Liver (tissue), 9 donors: ENCODE results near the gene CDK15. TPM values are rescaled to one million over a fixed set of nuclear protein-coding genes. Genes with fewer than 3 reads are reported as not detected.
"Not testable (repeated sequence)": the region's sequence is repeated elsewhere in the genome, so short reads cannot be mapped to it uniquely, and the experiment has no call there.

Experiments
- DNase-seq: peaks from one replicate; pipeline ENCODE4 v3.0.0-alpha.2; 2017; ENCODE audit warnings: low spot score
- H3K27ac ChIP-seq, 2 donors: one replicate each; pipeline ENCODE4 v1.7.0; 2013; ENCODE audit warnings: inconsistent platforms in 2 of 2, low read length in 2 of 2, control low read depth in 1 of 2, low read depth in 1 of 2, mild to moderate bottlenecking in 1 of 2
- H3K27me3 ChIP-seq, 4 donors: one replicate each; pipeline versions ENCODE4 v1.6.1 to v1.7.0; 2013; ENCODE audit warnings: low read length in 3 of 4, inconsistent platforms in 1 of 4, mild to moderate bottlenecking in 1 of 4, moderate library complexity in 1 of 4; ENCODE audit not compliant: control insufficient read depth in 4 of 4, insufficient read depth in 4 of 4
- H3K36me3 ChIP-seq, 4 donors: one replicate each; pipeline versions ENCODE4 v1.6.1 to v1.7.0; 2013; ENCODE audit warnings: low read length in 3 of 4, mild to moderate bottlenecking in 3 of 4, low read depth in 1 of 4, moderate library complexity in 1 of 4; ENCODE audit not compliant: control insufficient read depth in 4 of 4, insufficient read depth in 3 of 4
- H3K4me1 ChIP-seq, 4 donors: one replicate each; pipeline versions ENCODE4 v1.6.1 to v1.7.0; 2013; ENCODE audit warnings: low read length in 3 of 4, mild to moderate bottlenecking in 3 of 4, moderate library complexity in 1 of 4; ENCODE audit not compliant: control insufficient read depth in 4 of 4, insufficient read depth in 4 of 4
- H3K4me3 ChIP-seq, 3 donors: one replicate each; pipeline versions ENCODE4 v1.6.1 to v1.7.0; 2013; ENCODE audit warnings: low read length in 3 of 3, control low read depth in 1 of 3, low read depth in 1 of 3, mild to moderate bottlenecking in 1 of 3
- H3K9ac ChIP-seq, 2 donors: one replicate each; pipeline ENCODE4 v1.7.0; 2013; ENCODE audit warnings: low read length in 2 of 2, mild to moderate bottlenecking in 2 of 2, moderate library complexity in 2 of 2, control low read depth in 1 of 2, low read depth in 1 of 2
- H3K9me3 ChIP-seq, 4 donors: one replicate each; pipeline versions ENCODE4 v1.6.1 to v1.7.0; 2013; ENCODE audit warnings: low read length in 3 of 4; ENCODE audit not compliant: control insufficient read depth in 4 of 4
- EGR1 ChIP-seq, 2 donors: IDR thresholded peaks; 2 replicates each; pipeline ENCODE4 v1.6.1; 2016 to 2018; ENCODE audit warnings: antibody characterized with exemption in 2 of 2, low read depth in 2 of 2
- FOXA1 ChIP-seq: IDR thresholded peaks from 2 replicates; pipeline ENCODE4 v1.6.1; 2016; ENCODE audit warnings: antibody characterized with exemption
- FOXA2 ChIP-seq: IDR thresholded peaks from 2 replicates; pipeline ENCODE4 v1.6.1; 2016; ENCODE audit warnings: antibody characterized with exemption
- GABPA ChIP-seq, 2 donors: IDR thresholded peaks in 1 of 2; conservative IDR thresholded peaks in 1 of 2; 2 replicates each; pipeline ENCODE4 v1.6.1; 2016; ENCODE audit warnings: antibody characterized with exemption in 2 of 2, mild to moderate bottlenecking in 1 of 2, moderate library complexity in 1 of 2
- HNF4A ChIP-seq, 2 donors: conservative IDR thresholded peaks; 2 replicates each; pipeline ENCODE4 v1.6.1; 2016; ENCODE audit warnings: antibody characterized with exemption in 2 of 2, mild to moderate bottlenecking in 2 of 2
- HNF4G ChIP-seq: IDR thresholded peaks from 2 replicates; pipeline ENCODE4 v1.6.1; 2016; ENCODE audit warnings: antibody characterized with exemption
- JUND ChIP-seq, 2 donors: IDR thresholded peaks; 2 replicates each; pipeline ENCODE4 v1.6.1; 2016; ENCODE audit warnings: antibody characterized with exemption in 2 of 2
- NR2F2 ChIP-seq: IDR thresholded peaks from 2 replicates; pipeline ENCODE4 v1.6.1; 2016; ENCODE audit warnings: antibody characterized with exemption
- RAD21 ChIP-seq, 2 donors: IDR thresholded peaks; 2 replicates each; pipeline ENCODE4 v1.6.1; 2016; ENCODE audit warnings: antibody characterized with exemption in 2 of 2, mild to moderate bottlenecking in 2 of 2
- RXRA ChIP-seq, 2 donors: IDR thresholded peaks; 2 replicates each; pipeline ENCODE4 v1.6.1; 2017 to 2018; ENCODE audit warnings: antibody characterized with exemption in 2 of 2, mild to moderate bottlenecking in 1 of 2
- SP1 ChIP-seq: IDR thresholded peaks from 2 replicates; pipeline ENCODE4 v1.6.1; 2018; ENCODE audit warnings: antibody characterized with exemption, mild to moderate bottlenecking
- TAF1 ChIP-seq: conservative IDR thresholded peaks from 2 replicates; pipeline ENCODE4 v1.6.1; 2016; ENCODE audit warnings: antibody characterized with exemption, mild to moderate bottlenecking
- YY1 ChIP-seq: IDR thresholded peaks from 2 replicates; pipeline ENCODE4 v1.6.1; 2016; ENCODE audit warnings: antibody characterized with exemption, mild to moderate bottlenecking
- WGBS: extraction: QIAGEN DNeasy Blood & Tissue Kit; methylation state at CpG from one replicate; pipeline ENCODE4 v1.1.7; 2013; 5-methylcytosine and 5-hydroxymethylcytosine counted together
- polyA plus RNA-seq, 2 donors: library from polyadenylated mRNA; stranded (reverse) in 1 of 2; unstranded in 1 of 2; fragments of 200-250 nt in 1 of 2; fragments of >200 nt in 1 of 2; fragmentation: Nextera tagmentation in 1 of 2; extraction: Ambion mirVana in 1 of 2; gene quantifications; one replicate each; pipeline versions ENCODE4 v1.2.1 to v1.2.3, GENCODE V29; 2013 to 2015
- total RNA-seq, 2 donors: library from RNA; depleted of rRNA; stranded (reverse); fragments of >200 nt; gene quantifications; one replicate each; pipeline ENCODE4 v1.2.3, GENCODE V29; 2014
- TF ChIP-seq, protein P1 (sequence below): IDR thresholded peaks from 2 replicates; pipeline ENCODE4 v1.6.1; 2016; ENCODE audit warnings: antibody characterized with exemption, mild to moderate bottlenecking
- TF ChIP-seq, protein P2 (sequence below): IDR thresholded peaks from 2 replicates; pipeline ENCODE4 v1.6.1; 2016; ENCODE audit warnings: antibody characterized with exemption
- TF ChIP-seq, protein P3 (sequence below): IDR thresholded peaks from 2 replicates; pipeline ENCODE4 v1.6.1; 2016; ENCODE audit warnings: antibody characterized with exemption
- TF ChIP-seq, protein P4 (sequence below): IDR thresholded peaks from 2 replicates; pipeline ENCODE4 v1.6.1; 2016; ENCODE audit warnings: antibody characterized with exemption
- TF ChIP-seq, protein P5 (sequence below): fragments of 150-350 bp; IDR thresholded peaks from 2 replicates; pipeline ENCODE4 v1.5.1; 2017; ENCODE audit warnings: improper control_type of control experiment, low read depth, low read length; ENCODE audit not compliant: missing input control
- donor health status: healthy.
- donor health status: healthy.
- donor health status: healthy.
- donor health status: healthy.
- donor health status: healthy.

CDK15 gene
- total and polyA plus RNA-seq, 4 donors: under 0.01 to 0.47 (median 0.06) TPM; not detected in 1

DNA sequence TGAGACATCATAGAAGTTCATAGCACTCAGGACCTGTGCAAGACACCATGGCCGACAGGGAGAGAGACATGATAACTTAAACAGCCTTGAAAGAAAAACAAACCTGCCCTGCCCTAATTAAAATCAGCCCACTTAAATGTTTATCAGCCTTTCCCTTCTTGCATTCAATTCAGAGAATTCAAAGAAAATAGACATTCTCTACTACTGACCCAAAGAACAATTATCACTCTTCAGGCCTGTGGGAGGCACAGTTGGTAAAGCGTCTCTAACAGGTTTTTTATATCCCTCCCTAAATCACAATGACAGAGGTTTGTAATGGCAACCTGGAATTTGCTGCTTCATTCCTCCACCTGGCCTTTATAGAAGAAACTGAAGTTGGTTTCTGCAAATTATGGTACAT, 1.7 kb downstream of the CDK15 start (continued):
- TF ChIP-seq RXRA (IDR thresholded peaks at IDR 0.05) (no peak), TAF1 (no peak), HNF4A (conservative IDR thresholded peaks at IDR 0.05) (no peak), JUND (IDR thresholded peaks at IDR 0.05) (no peak), FOXA1 (no peak), SP1 (no peak)

DNA sequence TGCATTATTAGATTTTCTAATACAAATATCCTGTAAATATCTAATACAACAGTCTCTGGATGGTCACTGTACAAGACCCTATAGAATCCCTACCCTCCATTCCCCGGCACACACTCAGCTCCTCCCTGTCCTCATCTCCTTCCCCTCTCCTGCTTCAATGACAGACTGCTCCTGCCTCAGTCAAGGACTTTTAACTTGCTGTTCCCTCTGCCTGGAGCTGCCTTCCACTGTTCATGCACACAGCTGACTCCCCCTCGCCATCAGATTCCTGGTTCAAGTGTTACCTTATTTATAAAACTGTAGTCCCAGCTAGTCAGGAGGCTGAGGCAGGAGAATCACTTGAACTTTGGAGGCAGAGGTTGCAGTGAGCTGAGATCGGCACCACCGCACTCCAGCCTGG, 3.3 kb downstream of the CDK15 start:
- H3K9ac ChIP-seq: no peak overlapping the region
- no peaks in the 10 kb centered on the region for H3K4me1 ChIP-seq
- no peak overlapping the region for H3K4me3 ChIP-seq
- H3K27me3 ChIP-seq: no peaks in the 10 kb centered on the region
- no peak for TF ChIP-seq YY1
- no peak for TF ChIP-seq FOXA1
- no peak for TF ChIP-seq SP1
- TF ChIP-seq, protein P1, sequence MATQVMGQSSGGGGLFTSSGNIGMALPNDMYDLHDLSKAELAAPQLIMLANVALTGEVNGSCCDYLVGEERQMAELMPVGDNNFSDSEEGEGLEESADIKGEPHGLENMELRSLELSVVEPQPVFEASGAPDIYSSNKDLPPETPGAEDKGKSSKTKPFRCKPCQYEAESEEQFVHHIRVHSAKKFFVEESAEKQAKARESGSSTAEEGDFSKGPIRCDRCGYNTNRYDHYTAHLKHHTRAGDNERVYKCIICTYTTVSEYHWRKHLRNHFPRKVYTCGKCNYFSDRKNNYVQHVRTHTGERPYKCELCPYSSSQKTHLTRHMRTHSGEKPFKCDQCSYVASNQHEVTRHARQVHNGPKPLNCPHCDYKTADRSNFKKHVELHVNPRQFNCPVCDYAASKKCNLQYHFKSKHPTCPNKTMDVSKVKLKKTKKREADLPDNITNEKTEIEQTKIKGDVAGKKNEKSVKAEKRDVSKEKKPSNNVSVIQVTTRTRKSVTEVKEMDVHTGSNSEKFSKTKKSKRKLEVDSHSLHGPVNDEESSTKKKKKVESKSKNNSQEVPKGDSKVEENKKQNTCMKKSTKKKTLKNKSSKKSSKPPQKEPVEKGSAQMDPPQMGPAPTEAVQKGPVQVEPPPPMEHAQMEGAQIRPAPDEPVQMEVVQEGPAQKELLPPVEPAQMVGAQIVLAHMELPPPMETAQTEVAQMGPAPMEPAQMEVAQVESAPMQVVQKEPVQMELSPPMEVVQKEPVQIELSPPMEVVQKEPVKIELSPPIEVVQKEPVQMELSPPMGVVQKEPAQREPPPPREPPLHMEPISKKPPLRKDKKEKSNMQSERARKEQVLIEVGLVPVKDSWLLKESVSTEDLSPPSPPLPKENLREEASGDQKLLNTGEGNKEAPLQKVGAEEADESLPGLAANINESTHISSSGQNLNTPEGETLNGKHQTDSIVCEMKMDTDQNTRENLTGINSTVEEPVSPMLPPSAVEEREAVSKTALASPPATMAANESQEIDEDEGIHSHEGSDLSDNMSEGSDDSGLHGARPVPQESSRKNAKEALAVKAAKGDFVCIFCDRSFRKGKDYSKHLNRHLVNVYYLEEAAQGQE: no peak
- TF ChIP-seq, protein P2, sequence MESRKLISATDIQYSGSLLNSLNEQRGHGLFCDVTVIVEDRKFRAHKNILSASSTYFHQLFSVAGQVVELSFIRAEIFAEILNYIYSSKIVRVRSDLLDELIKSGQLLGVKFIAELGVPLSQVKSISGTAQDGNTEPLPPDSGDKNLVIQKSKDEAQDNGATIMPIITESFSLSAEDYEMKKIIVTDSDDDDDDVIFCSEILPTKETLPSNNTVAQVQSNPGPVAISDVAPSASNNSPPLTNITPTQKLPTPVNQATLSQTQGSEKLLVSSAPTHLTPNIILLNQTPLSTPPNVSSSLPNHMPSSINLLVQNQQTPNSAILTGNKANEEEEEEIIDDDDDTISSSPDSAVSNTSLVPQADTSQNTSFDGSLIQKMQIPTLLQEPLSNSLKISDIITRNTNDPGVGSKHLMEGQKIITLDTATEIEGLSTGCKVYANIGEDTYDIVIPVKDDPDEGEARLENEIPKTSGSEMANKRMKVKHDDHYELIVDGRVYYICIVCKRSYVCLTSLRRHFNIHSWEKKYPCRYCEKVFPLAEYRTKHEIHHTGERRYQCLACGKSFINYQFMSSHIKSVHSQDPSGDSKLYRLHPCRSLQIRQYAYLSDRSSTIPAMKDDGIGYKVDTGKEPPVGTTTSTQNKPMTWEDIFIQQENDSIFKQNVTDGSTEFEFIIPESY: no peak
- no peak for TF ChIP-seq NR2F2
- TF ChIP-seq EGR1 (IDR thresholded peaks at IDR 0.05; ENCODE audit: low read depth in 2 of 2): no peak
- TF ChIP-seq, protein P3, sequence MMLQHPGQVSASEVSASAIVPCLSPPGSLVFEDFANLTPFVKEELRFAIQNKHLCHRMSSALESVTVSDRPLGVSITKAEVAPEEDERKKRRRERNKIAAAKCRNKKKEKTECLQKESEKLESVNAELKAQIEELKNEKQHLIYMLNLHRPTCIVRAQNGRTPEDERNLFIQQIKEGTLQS: no peak
- no peak for TF ChIP-seq HNF4G
- no peak for TF ChIP-seq JUND (IDR thresholded peaks at IDR 0.05)
- no peak for TF ChIP-seq RAD21 (IDR thresholded peaks at IDR 0.05)
- no peak for TF ChIP-seq GABPA (IDR thresholded peaks at IDR 0.05 in 1 of 2, conservative IDR thresholded peaks at IDR 0.05 in 1 of 2)
- TF ChIP-seq RXRA (IDR thresholded peaks at IDR 0.05): no peak
- no peak for TF ChIP-seq HNF4A (conservative IDR thresholded peaks at IDR 0.05)
- TF ChIP-seq, protein P4, sequence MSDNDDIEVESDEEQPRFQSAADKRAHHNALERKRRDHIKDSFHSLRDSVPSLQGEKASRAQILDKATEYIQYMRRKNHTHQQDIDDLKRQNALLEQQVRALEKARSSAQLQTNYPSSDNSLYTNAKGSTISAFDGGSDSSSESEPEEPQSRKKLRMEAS: no peak
- TF ChIP-seq, protein P5, sequence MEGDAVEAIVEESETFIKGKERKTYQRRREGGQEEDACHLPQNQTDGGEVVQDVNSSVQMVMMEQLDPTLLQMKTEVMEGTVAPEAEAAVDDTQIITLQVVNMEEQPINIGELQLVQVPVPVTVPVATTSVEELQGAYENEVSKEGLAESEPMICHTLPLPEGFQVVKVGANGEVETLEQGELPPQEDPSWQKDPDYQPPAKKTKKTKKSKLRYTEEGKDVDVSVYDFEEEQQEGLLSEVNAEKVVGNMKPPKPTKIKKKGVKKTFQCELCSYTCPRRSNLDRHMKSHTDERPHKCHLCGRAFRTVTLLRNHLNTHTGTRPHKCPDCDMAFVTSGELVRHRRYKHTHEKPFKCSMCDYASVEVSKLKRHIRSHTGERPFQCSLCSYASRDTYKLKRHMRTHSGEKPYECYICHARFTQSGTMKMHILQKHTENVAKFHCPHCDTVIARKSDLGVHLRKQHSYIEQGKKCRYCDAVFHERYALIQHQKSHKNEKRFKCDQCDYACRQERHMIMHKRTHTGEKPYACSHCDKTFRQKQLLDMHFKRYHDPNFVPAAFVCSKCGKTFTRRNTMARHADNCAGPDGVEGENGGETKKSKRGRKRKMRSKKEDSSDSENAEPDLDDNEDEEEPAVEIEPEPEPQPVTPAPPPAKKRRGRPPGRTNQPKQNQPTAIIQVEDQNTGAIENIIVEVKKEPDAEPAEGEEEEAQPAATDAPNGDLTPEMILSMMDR: no peak
- no peak for TF ChIP-seq FOXA2
- TF ChIP-seq TAF1: no peak
- no peak overlapping the region for H3K27ac ChIP-seq
- 79% methylated on average over 4 of the region's 4 CpGs for whole genome bisulfite sequencing
- H3K36me3 ChIP-seq: no peaks in the 10 kb centered on the region
- H3K9me3 ChIP-seq: no peaks in the 10 kb centered on the region
- DNase-seq: no peak

DNA sequence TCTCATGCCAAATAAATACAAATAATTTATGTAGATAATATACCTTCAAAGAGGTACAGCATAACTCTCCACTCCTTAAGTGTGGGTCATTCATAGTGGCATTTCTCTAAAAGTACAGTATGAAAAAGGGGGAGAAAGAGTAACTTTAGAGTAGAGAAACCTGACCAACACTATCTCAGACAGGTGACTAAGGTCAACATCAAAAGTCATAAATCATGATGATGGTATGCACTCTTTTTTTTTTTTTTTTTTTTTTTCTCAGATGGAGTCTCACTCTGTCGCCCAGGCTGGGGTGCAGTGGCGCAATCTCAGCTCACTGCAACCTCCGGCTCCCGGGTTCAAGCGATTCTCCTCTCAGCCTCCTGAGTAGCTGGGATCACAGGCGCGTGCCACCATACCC, 4.3 kb downstream of the CDK15 start:
- H3K9me3 ChIP-seq, DNase-seq: not testable (repeated sequence)
- WGBS: 94% methylated on average over 7 of the region's 7 CpGs

More for the DNA sequence above, 4.3 kb downstream of the CDK15 start:
- not testable (repeated sequence) for H3K27ac ChIP-seq, H3K27me3 ChIP-seq, H3K36me3 ChIP-seq, H3K9ac ChIP-seq, H3K4me1 ChIP-seq, H3K4me3 ChIP-seq
